ENCODE results near the gene TANC1. TPM values are rescaled to one million over a fixed set of nuclear protein-coding genes. Genes with fewer than 3 reads are reported as not detected.

The TANC1 gene
- total and polyA plus RNA-seq, 7 donors: 3.6 to 74.5 (median 47.0) TPM

- WGBS, 2 donors: 73 to 87% methylated on average over 5 of the region's 5 CpGs
- no peaks in the 10 kb centered on the region for H3K27me3 ChIP-seq
Observed at GRCh38 chr2:158993030-158993429, 24.6 kb downstream of the TANC1 start.

GRCh38 chr2:158993721-158994587 lies 25.5 kb downstream of the TANC1 start:
- WGBS, 2 donors: 76 to 88% methylated on average over 4 of the region's 4 CpGs
- Histone ChIP-seq H3K36me3 (no peaks in the 10 kb centered on the region), H3K9me3 (no peaks in the 10 kb centered on the region), H3K4me3 (no peak overlapping the region), H3K27me3 (no peaks in the 10 kb centered on the region), H3K27ac (no peak overlapping the region), H3K4me1 (peaks cover 0 to 46% (median 27%) of the 10 kb centered on the region in 4 donors)
- no peak for TF ChIP-seq CTCF (IDR thresholded peaks at IDR 0.05)
- TF ChIP-seq EP300 (IDR thresholded peaks at IDR 0.05): no peak
- no peak for TF ChIP-seq POLR2A (IDR thresholded peaks at IDR 0.05)
- TF ChIP-seq POLR2AphosphoS5 (IDR thresholded peaks at IDR 0.05): no peak
- DNase-seq: no peak
- intact Hi-C loops (cut with DNase I): no loop called here

More at GRCh38 chr2:158993030-158993429, 24.6 kb downstream of the TANC1 start:
- intact Hi-C loops (cut with DNase I): no loop called here
- Histone ChIP-seq H3K9me3 (no peaks in the 10 kb centered on the region), H3K4me1 (peaks cover 0 to 44% (median 29%) of the 10 kb centered on the region in 4 donors), H3K4me3 (no peak overlapping the region), H3K36me3 (no peaks in the 10 kb centered on the region), H3K27ac (no peak overlapping the region)
- no peak for DNase-seq
- TF ChIP-seq EP300 (IDR thresholded peaks at IDR 0.05) (no peak), POLR2AphosphoS5 (IDR thresholded peaks at IDR 0.05) (no peak), CTCF (IDR thresholded peaks at IDR 0.05) (no peak), POLR2A (IDR thresholded peaks at IDR 0.05) (no peak)

GRCh38 chr2:158994920-158995676 lies 26.7 kb downstream of the TANC1 start:
- Histone ChIP-seq H3K27ac (peak overlapping the region in 2 of 4 donors; percentile 23 to 32), H3K4me1 (peaks cover 0 to 54% (median 28%) of the 10 kb centered on the region in 4 donors), H3K36me3 (no peaks in the 10 kb centered on the region), H3K9me3 (no peaks in the 10 kb centered on the region), H3K27me3 (no peaks in the 10 kb centered on the region), H3K4me3 (no peak overlapping the region)
- intact Hi-C loops (cut with DNase I): no loop called here
- no peak for DNase-seq
- TF ChIP-seq EP300 (IDR thresholded peaks at IDR 0.05): no peak
- no peak for TF ChIP-seq POLR2A (IDR thresholded peaks at IDR 0.05)
- peak; percentile 22 to 81 (median 44) for TF ChIP-seq POLR2AphosphoS5 (IDR thresholded peaks at IDR 0.05)
- TF ChIP-seq CTCF (IDR thresholded peaks at IDR 0.05): no peak
- WGBS, 2 donors: 52 to 69% methylated on average over 5 of the region's 5 CpGs

GRCh38 chr2:158995677-158996049 lies 27.2 kb downstream of the TANC1 start:
- 86 to 90% methylated on average over 5 of the region's 5 CpGs for WGBS, 2 donors

More at GRCh38 chr2:158995677-158996049, 27.2 kb downstream of the TANC1 start:
- Histone ChIP-seq H3K4me3 (no peak overlapping the region), H3K27ac (peak overlapping the region in 2 of 4 donors; percentile 23 to 32), H3K4me1 (peaks cover 0 to 50% (median 26%) of the 10 kb centered on the region in 4 donors), H3K9me3 (no peaks in the 10 kb centered on the region), H3K27me3 (no peaks in the 10 kb centered on the region), H3K36me3 (no peaks in the 10 kb centered on the region)
- no peak for DNase-seq
- intact Hi-C loops (cut with DNase I): no loop called here
- TF ChIP-seq CTCF (IDR thresholded peaks at IDR 0.05) (no peak), EP300 (IDR thresholded peaks at IDR 0.05) (no peak), POLR2AphosphoS5 (IDR thresholded peaks at IDR 0.05) (no peak), POLR2A (IDR thresholded peaks at IDR 0.05) (no peak)

All from sigmoid colon (tissue), 7 donors.